Testis (tissue), 2 donors: ENCODE results near the gene PCDHGA1.

Experiments
- POLR2A ChIP-seq: fragments of 450-650 bp; IDR thresholded peaks from one replicate; pipeline ENCODE4 v1.6.1; 2017; ENCODE audit warnings: antibody characterized with exemption, mild to moderate bottlenecking, moderate library complexity
- TF ChIP-seq, protein P1 (sequence below), 3 experiments: fragments of 450-650 bp in 2 of 3; fragments of 200-600 bp in 1 of 3; sonication (generic) in 1 of 3; IDR thresholded peaks; one replicate each; pipeline ENCODE4 v1.5.1; 2016 to 2019; ENCODE audit warnings: antibody characterized with exemption in 3 of 3, mild to moderate bottlenecking in 2 of 3, moderate library complexity in 1 of 3

DNA sequence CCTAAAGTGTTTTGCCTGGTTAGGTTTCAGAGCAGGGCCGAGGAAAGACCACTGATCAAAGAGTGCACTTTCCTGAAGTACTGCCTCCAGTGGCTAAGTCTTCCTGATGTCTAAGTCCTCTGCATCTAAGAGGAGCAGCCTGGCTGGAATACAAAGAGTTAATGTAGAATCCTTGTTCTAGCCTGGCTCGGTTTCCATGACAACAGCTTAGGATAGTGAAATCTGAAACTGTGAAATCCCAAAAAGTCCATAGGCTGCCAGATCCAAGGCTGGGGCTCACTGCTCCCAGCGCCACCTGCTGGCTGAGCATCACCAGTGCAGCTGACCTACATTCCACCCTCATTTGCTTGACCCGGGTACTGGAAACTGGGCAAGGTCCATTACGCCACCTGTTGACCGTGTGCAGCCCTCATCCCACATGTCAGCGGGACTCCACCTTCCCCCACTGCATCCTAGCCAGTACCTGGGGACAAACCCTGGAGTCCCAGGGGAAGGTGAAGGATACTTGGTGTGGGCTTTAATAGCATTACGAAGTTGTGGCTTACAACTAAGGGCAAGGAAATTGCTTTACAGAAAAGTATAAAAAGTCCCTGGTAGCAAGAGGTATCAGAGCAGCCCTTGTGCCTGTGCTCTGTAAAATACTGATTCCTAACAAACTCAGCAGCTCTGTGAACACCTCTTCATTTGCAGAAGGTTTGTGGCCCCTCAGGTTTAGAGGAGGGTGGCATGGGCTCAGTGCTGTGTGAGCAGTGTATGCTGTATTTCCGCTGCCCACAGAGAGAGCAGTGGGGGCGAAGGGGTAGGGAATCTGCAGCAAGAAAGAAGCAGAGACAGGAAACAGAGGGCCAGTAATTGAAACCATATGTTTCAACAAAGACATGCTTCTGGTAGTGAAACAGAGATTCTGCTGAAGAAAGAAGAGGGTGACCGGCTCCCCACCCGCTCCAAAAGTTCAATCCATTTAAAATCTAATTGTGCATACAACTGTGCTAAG lies 194.6 kb downstream of the PCDHGA1 start:
- TF ChIP-seq, protein P1, sequence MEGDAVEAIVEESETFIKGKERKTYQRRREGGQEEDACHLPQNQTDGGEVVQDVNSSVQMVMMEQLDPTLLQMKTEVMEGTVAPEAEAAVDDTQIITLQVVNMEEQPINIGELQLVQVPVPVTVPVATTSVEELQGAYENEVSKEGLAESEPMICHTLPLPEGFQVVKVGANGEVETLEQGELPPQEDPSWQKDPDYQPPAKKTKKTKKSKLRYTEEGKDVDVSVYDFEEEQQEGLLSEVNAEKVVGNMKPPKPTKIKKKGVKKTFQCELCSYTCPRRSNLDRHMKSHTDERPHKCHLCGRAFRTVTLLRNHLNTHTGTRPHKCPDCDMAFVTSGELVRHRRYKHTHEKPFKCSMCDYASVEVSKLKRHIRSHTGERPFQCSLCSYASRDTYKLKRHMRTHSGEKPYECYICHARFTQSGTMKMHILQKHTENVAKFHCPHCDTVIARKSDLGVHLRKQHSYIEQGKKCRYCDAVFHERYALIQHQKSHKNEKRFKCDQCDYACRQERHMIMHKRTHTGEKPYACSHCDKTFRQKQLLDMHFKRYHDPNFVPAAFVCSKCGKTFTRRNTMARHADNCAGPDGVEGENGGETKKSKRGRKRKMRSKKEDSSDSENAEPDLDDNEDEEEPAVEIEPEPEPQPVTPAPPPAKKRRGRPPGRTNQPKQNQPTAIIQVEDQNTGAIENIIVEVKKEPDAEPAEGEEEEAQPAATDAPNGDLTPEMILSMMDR (IDR thresholded peaks at IDR 0.05), result peak; percentile 99 to 100 (median 100)
- no peak for TF ChIP-seq POLR2A
